ENCODE measurements around the gene SYDE1.
A peak's percentile ranks its signal among the peaks of the same experiment; 100 is the strongest.

SYDE1 gene

GRCh38 chr19:15099017-15099582 is 8.1 kb upstream of the SYDE1 start:
- POLR2A ChIA-PET: no interaction called here
- CTCF ChIA-PET: interaction anchor here (4.9 kb wide), 1 partner anchor 51 kb away, joined by 33 read pairs; no protein-coding TSS in a partner anchor
- DNase-seq (ENCODE audit: extremely low spot score): no peak
- no peak for TF ChIP-seq CTCF (IDR thresholded peaks at IDR 0.05; ENCODE audit: control extremely low read depth, extremely low read depth, low read depth, missing control alignments)

GRCh38 chr19:15101479-15102082 is 5.6 kb upstream of the SYDE1 start:
- ChIA-PET POLR2A (no interaction called here), CTCF (interaction anchor here (0.8 to 4.9 kb wide), 23 partner anchors 9 to 454 kb away, joined by 3 to 42 read pairs (median 5); a partner anchor contains a TSS)
- DNase-seq (ENCODE audit: extremely low spot score): no peak
- TF ChIP-seq CTCF (IDR thresholded peaks at IDR 0.05; ENCODE audit: control extremely low read depth, extremely low read depth, low read depth, missing control alignments): peak; percentile 52

GRCh38 chr19:15104003-15104402 is 3.2 kb upstream of the SYDE1 start:
- DNase-seq (ENCODE audit: extremely low spot score): no peak
- ChIA-PET CTCF (interaction anchor here (1.5 to 4.9 kb wide), 3 partner anchors 12 to 46 kb away, joined by 5 to 42 read pairs (median 33); no protein-coding TSS in a partner anchor), POLR2A (no interaction called here)
- TF ChIP-seq CTCF (IDR thresholded peaks at IDR 0.05; ENCODE audit: control extremely low read depth, extremely low read depth, low read depth, missing control alignments): no peak

GRCh38 chr19:15104411-15104810 is 2.8 kb upstream of the SYDE1 start:
- TF ChIP-seq CTCF (IDR thresholded peaks at IDR 0.05; ENCODE audit: control extremely low read depth, extremely low read depth, low read depth, missing control alignments): no peak
- POLR2A ChIA-PET: no interaction called here
- CTCF ChIA-PET: interaction anchor here (0.9 to 1.5 kb wide), 2 partner anchors 19 to 451 kb away, joined by 3 to 5 read pairs; no protein-coding TSS in a partner anchor
- DNase-seq (ENCODE audit: extremely low spot score): no peak

GRCh38 chr19:15105044-15105443 is 2.2 kb upstream of the SYDE1 start:
- no peak for TF ChIP-seq CTCF (IDR thresholded peaks at IDR 0.05; ENCODE audit: control extremely low read depth, extremely low read depth, low read depth, missing control alignments)
- CTCF ChIA-PET: interaction anchor here (0.9 to 1.5 kb wide), 4 partner anchors 13 to 450 kb away, joined by 3 to 8 read pairs (median 4); no protein-coding TSS in a partner anchor
- no peak for DNase-seq (ENCODE audit: extremely low spot score)
- POLR2A ChIA-PET: no interaction called here

- no peak for TF ChIP-seq CTCF (IDR thresholded peaks at IDR 0.05; ENCODE audit: control extremely low read depth, extremely low read depth, low read depth, missing control alignments)
- CTCF ChIA-PET: interaction anchor here (1.1 to 1.5 kb wide), 3 partner anchors 12 to 467 kb away, joined by 3 to 5 read pairs (median 3); no protein-coding TSS in a partner anchor
- POLR2A ChIA-PET: no interaction called here
These were observed 1.1 kb downstream of the SYDE1 start for GRCh38 chr19:15108145-15108844.

More at GRCh38 chr19:15108145-15108844, 1.1 kb downstream of the SYDE1 start:
- no peak for DNase-seq (ENCODE audit: extremely low spot score)
